DMS53 treated with DMSO at 0.1 percent for 48 hours (cell line): ENCODE data around the gene SLC9A4.

Experiments used
- DNase-seq: peaks from one replicate; lab custom pipeline; 2025; ENCODE audit not compliant: unreplicated experiment; lab: John Stamatoyannopoulos, UW

Gene SLC9A4, protein sequence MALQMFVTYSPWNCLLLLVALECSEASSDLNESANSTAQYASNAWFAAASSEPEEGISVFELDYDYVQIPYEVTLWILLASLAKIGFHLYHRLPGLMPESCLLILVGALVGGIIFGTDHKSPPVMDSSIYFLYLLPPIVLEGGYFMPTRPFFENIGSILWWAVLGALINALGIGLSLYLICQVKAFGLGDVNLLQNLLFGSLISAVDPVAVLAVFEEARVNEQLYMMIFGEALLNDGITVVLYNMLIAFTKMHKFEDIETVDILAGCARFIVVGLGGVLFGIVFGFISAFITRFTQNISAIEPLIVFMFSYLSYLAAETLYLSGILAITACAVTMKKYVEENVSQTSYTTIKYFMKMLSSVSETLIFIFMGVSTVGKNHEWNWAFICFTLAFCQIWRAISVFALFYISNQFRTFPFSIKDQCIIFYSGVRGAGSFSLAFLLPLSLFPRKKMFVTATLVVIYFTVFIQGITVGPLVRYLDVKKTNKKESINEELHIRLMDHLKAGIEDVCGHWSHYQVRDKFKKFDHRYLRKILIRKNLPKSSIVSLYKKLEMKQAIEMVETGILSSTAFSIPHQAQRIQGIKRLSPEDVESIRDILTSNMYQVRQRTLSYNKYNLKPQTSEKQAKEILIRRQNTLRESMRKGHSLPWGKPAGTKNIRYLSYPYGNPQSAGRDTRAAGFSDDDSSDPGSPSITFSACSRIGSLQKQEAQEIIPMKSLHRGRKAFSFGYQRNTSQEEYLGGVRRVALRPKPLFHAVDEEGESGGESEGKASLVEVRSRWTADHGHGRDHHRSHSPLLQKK

GRCh38 chr2:102473020-102473419, at the start of gene SLC9A4:
TSS of gene SLC9A4 (plus strand) at chr2:102473226. CDS start at chr2:102473760, 534 bp downstream.
- DNase-seq, result peak; percentile 56

DNA sequence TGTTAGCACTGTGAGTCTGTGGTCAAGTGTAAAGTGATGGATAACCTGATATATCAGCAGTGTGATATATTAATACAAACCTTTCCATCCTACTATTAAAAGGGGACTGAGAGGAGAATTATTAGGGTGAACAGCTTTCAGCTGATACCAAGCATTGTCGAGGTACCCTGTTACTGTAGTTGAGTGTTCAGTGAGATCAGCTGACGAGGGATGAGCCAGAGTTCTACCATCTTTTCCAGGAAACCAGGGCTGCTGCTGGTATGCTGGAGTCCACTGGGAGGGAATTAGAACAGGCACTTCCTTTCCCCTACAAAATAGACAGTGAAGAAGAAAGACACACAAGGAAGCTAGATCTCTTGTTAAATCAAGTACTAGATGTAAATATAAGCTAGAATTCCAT, 49.7 kb upstream of the SLC9A4 start:
- no peak for DNase-seq

- no peak for DNase-seq
These were observed 48.3 kb upstream of the SLC9A4 start for GRCh38 chr2:102424754-102425153.

GRCh38 chr2:102425441-102426132, 47.4 kb upstream of the SLC9A4 start:
- no peak for DNase-seq

GRCh38 chr2:102427249-102427648, 45.8 kb upstream of the SLC9A4 start:
- DNase-seq, result no peak

- DNase-seq, result no peak
These were observed 44.5 kb upstream of the SLC9A4 start for GRCh38 chr2:102428573-102428972.

DNA sequence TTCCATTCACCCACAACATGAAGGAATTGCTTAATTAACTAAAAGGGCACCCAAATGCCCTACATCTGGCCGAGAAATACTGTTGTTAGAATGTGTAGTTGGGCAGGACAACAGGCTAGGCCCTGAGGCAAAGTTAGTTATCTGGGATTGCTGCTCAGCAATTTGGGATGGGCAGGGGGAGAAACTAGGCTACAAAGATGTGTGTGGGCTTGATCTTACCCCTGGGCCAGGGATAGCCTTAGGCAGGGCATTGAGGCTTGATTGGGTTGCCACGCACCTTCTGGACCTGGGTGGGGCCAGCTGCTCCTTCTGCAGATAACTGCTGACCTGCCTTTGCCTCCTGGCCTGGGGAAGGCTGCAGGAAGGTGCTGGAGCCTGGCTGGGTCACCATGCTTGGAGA, 40.6 kb upstream of the SLC9A4 start:
- no peak for DNase-seq

- no peak for DNase-seq
These were observed 38.9 kb upstream of the SLC9A4 start for GRCh38 chr2:102433973-102434654.

DNA sequence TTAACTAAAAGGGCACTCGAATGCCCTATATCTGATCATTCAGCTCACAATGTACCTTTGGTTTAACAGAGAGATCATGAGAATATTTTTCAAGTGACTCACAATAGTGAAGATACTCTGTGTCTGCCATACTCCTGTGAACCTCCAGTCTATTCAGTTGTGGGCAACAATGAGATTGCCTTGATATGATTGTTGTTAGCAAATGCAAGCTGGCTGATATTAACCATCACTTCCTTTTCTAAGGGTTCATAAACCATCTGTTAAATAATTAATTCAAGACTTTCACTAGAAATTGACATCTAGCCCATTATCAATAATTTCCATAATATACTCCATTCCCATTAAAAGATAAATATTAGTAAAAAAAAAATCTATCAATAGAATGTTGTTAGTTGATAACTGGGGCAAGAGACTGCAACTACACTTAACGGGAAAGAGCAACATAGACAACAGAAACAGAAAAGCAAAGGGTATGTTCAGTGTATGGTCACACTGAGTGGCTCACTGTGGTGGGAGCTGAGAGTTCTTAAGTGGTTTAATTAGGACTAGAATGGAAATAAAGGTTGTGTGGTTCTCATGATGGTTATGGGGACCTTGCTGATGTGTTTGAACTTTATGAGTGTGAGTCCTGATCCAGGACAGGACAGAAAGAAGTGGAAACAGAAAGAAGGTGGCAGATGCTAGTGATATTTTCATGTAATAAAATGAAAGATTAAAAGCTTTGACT, 38.2 kb upstream of the SLC9A4 start:
- no peak for DNase-seq

DNA sequence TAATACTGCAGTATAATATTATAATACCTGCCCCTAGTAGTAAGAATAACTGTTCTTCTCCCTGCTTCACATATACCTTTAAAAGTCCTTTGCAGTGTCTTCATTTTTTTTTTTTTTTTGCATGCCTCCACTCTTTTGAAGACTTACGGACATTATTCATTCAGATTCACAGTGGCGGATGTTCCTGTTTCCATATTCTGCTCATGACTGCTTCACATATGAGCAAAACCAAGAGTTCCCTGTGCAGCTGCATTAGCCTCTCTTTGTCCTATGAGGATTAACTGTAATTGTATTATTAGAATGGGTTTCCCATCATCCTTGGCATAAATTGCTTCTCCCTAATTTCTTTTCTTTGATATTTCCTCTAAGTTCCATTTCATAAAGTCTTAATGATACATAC, 37.3 kb upstream of the SLC9A4 start:
- DNase-seq, result no peak

GRCh38 chr2:102436323-102436722, 36.7 kb upstream of the SLC9A4 start:
- DNase-seq, result no peak

GRCh38 chr2:102437122-102437521, 35.9 kb upstream of the SLC9A4 start:
- DNase-seq, result no peak

DNA sequence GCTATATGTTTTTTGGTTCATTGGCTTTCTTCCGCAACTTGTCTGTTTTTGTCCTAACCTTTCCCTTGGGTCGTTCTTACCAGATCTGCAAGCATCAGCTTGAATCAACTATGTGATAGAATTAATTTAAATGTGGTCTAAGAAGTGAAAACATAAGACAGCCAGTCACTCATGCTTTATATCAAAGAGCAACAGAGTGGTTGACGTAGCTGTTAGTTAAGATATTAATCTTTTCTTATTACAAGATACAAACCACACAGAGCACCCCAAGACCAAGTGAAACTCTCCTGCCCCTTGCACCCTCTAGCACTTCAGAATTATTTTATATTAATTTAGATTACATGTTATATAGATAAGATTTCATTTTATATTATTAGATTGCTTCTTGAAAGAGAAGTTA, 34.9 kb upstream of the SLC9A4 start:
- DNase-seq, result no peak

DNA sequence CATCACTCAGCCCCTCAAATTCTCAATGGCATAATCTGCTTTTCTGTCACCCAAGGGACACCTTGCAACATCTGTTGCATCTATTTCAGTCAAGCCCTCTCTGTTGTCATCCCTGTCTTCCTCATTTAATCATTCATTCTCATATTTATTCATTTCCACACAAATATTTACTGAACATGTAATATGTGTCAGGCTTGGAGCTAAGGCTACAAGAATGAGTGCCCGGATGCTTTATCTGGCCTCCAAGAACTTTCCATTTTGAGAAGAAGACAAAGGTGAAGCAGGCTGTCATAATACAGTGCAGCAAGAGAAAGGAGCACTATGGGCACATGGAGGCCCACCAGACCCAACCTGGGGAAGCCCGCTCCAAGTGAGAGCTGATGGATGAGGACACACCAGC, 34.4 kb upstream of the SLC9A4 start:
- DNase-seq, result no peak

GRCh38 chr2:102439065-102439695, 33.8 kb upstream of the SLC9A4 start:
- DNase-seq, result no peak

- peak; percentile 60 for DNase-seq
These were observed 29.8 kb upstream of the SLC9A4 start for GRCh38 chr2:102442967-102443828.

DNA sequence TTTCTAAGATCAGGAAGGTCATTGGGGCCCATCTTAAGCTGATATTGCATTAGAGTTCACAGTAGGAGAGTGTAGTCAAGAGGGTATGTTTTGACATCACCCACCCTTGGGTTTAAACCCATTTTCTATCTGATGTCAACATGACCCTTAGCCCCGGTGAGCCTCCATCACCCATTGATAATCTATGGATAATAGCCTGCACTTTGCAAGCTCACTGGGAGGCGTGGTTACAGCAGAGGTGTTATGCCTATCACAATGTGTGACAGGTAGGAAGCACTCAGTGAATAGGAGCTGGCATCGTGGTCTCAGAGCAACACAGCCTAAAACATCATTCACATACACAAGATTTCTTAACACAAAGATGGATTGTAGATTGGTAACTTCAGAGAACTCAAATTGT, 28.8 kb upstream of the SLC9A4 start:
- DNase-seq, result no peak

- no peak for DNase-seq
These were observed 26.1 kb upstream of the SLC9A4 start for GRCh38 chr2:102446936-102447335.

- DNase-seq, result peak; percentile 60
These were observed 23.6 kb upstream of the SLC9A4 start for GRCh38 chr2:102449370-102449974.
